Eye (tissue), 1 donor: ENCODE data around the gene STK32C.
"Not testable (repeated sequence)": the region's sequence is repeated elsewhere in the genome, so short reads cannot be mapped to it uniquely, and the experiment has no call there.

ENCODE experiments used
- DNase-seq: peaks from one replicate; pipeline ENCODE4 v3.0.0-alpha.2; 2015

Gene STK32C

DNA sequence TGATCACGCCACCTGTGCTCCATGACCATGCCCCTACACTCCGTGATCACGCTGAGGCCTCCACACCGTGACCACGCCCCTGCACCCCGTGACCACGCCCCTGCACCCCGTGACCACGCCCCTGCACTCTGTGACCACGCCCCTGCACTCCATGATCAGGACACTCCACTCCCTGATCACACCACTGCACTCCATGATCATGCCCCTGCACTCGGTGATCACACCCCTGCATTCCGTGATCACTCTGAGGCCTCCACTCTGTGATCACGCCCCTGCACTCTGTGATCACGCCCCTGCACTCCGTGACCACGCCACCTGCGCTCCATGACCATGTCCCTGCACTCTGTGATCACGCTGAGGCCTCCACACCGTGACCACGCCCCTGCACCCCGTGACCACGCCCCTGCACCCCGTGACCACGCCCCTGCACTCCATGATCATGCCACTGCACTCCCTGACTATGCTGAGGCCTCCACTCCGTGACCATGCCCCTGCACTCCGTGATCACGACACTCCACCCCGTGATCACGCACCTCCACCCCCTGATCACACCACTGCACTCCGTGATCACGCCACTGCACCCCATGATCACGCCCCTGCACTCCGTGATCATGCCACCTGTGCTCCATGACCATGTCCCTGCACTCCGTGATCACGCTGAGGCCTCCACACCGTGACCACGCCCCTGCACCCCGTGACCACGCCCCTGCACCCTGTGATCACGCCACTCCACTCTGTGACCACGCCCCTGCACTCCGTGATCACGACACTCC lies 27.7 kb downstream of the STK32C start:
- DNase-seq: no peak

DNA sequence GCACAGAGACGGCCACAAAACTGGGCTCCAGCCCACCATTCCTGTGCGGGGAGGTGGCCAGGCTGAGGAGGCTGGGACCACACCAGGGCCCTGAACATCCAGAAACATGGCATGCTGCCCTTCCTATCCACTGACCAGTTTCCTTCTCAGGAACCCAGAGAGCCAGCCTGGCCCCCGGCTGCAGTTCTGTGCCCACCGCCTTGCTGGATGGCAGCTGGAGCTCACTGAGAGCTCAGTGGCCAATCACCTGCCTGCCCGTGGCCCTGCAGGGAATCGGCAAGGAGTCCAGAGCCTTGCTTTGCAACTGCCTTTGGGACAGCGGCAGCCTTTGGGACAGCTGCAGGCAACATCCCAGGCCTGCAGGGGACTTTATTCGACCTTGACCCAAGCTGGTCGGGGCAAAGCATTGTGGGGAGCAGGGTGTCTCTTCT lies 30.4 kb downstream of the STK32C start:
- no peak for DNase-seq

DNA sequence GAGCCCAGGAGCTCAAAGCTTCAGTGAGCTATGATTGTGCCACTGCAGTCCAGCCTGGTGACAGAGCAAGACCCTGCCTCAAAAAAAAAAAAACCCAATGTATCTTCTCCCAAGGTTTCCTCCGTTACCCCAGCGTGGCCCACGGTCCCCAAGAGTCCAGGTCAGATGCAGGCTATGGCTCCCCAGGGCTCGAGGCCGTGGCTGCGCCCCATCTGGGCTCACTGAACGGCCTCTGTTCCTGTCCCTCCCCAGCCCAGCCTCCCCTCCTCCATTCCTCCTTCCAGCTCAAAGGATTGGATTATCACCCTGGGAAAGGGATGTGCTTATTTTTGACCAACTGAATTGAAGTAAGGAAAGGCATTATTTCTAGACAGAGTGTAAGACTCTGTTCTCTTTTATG lies 31.0 kb downstream of the STK32C start:
- DNase-seq: no peak

DNA sequence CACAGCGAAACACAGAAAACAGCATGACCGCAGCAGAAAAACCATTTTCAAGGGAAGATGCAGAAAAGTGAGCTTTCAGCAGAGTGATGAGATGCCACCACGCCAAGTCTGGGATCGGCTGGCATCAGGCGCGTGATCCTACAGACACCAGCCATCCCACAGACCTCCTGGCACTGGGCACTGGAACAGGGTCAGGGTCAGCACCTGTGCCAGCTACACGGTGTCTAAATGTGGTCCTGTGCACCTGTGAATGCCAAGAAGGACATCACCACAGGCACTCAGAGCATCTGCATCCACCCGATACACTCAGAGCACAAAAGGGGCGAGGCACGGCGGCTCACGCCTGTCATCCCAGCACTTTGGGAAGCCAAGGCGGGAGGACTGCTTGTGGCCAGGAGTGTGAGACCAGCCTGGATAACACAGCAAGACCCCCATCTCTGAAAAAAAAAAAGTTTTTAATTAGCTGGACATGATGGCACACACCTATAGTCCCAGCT lies 31.5 kb downstream of the STK32C start:
- no peak for DNase-seq

DNA sequence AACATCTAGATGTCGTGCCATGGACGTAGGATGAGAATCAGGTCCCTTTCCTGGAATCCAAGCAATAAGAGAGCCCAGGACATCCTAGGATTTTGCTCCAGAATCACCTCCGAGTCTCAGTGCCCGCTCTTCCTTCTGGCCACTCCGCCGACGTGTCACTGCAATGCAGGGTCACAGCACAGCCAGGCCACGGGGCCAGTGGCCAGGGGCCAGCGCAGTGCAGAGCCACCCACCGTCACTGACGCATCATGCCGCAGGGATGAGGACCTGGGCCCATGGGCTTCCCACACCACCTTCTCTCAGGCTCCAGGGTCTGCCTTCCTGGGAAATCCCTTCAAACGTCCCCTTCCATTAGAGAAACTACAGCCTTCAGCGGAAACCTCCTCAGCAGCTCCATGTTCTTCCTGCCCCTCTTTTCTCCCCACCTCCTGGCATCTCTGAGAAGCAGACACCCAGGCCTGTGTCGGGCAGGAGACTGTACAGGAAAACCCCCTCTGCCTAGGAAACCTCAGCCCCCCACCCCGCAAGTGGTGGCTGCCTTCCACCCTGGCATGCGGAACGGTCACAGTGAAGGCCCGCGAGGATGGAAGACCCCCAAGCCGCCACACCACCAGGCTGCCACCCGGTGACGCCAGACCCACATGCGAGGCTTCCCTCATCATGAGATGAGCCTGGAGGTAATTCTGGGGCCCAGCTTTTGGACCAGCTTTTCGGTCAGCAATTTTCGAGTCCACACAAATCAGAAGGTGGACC lies 32.1 kb downstream of the STK32C start:
- no peak for DNase-seq

DNA sequence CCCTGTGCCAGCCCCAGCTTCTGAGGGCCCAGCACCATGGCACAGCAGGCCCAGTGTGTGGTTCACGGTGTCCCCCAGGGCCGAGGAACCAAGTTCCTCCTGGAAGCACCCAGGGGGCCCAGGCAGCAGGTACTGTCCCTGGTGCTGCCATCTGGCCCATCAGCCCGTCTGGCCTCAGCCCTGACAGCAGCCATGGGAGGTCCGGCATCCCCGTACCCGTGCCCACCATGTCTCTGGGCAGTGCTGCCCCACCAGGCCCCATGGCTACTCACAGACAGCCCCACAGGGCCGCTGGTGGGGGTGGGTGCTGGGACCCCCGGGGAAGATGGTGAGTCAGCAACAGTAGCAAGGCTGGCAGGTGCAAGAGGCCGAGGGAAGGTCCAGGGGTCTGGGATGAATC lies 32.8 kb downstream of the STK32C start:
- no peak for DNase-seq

DNA sequence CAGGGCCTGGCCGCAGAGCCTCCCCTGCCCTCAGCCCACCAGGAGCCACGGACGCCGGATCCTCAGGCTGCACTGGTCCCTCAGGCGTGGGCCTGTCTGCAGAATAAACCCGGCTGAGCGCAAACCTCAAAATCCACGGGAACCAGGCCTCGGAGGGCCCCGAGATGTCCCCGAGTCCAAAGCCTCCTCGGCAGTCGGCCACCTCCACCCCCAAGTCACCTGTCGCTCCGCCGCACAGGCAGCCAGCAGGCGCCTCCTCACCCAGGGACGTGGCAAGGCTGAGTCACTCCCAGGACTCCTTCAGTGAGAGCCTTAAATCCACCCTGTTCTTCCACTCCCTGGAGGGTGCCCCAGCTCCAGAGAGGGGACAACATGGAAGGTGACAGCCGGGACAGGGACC lies 33.2 kb downstream of the STK32C start:
- DNase-seq: no peak

DNA sequence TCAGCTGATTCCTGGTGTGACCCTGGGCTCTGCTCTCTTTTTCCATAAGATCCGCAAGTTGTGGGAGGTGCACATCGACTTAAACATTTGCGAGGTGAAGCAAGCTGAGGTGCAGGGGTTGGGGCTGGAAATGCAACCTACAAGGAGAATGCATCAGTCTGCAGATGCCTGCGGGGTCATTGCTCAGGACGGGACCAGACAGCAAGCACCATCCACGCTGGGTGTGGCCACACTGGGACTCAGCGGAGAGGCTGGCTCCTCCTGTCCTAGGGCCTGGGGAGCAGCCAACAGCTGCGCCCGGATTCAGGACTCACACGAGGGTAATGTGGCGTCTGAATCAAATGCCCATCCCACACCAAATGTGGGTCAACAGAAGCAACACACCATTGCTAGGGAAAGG lies 33.8 kb downstream of the STK32C start:
- DNase-seq: no peak

DNA sequence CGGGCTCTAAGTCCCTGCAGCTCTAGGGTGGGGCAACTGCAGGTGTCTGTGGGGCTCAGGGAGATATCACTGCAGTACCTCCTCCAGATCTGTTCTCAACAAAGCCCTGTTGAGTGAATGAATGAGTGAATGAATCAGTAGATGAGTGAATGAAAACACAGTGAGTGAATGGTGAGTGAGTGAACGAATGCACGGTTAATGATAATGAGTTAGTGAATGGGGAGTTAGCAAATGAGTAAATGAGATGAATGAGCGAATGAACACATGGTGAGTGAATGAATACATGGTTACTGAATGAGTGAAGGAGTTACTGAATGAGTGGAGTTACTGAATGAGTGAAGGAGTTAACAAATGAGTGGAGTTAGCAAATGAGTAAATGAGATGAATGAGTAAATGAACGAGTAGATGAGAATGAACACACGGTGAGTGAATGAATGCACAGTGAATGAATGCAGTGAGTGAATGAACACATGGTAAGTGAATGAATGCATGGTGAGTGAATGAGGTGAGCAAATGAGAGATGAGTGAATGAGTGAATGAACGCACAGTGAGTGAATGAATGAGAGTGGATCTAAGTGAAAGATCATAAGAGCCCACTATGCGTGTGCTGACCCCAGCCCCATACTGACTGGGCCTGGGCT lies 34.3 kb downstream of the STK32C start:
- DNase-seq: no peak

DNA sequence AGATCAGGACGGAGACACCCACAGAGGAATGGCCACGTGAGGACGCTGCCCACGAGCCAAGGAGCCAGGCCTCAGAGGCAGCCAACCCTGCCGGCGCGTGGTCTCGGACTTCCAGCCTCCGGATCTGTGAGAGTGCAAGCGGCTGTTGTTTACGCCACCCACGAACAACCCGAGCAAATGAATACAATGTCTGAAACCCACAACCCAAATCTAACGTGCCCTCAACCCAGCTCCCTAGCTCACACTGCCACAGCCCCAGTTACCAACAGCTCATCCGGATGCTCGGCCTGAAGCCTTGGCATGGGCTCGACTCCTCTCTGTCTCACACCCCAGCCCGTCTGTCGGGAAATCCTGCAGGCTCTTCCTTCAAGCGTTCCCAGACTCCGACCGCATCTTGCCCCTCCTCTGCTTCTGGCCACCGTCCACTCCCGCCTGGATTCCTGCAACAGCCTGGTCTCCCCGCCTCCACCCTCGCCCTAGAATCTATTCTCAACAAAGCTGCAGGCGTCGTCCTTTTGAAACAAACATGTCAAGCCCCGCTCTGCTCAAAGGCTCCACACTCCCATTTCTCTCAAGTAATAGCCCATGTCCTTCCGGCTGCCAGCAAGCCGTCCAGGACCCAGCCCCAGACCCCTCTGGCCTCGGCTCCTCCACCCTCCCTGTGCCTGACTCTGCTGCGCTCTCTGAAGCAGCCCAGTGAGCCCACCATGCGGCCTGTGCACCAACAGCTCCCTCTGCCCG lies 35.3 kb downstream of the STK32C start:
- peak; percentile 47 for DNase-seq

DNA sequence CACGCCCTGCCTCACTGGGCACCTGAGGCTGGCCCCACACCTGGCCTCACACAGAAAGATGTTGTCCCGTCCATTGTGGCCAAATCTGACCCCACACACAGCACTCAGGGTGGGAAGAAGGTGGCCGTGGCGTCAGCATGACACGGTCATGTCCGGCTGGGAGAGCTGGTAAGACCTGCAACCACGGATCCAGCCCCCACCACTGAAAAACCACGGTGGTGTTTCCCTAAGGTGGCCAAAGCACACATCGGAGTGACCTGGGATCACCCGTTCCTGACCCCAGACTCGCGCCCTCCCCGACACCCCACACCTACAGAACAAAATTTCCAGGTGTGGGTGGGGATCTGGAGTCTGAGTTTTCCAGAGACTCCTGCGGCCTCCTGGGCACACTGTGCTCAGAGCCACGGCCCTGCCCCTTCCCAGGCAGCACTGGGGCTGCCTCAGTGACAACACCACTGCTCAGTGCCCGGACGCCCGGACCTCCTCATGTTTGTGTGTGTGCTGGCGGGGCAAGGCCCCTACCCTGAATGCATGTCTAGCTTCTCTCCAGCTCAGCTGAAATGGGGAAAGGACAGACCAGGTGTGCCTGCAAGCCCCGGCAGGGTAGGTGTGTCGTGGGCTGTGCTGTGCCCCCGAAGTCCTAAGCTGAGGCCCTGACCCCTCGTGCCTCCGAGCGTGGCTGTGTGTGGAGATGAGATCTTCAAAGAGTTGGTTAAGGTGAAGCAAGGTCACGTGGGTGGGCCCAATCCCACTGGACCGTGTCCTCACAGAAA lies 36.1 kb downstream of the STK32C start:
- no peak for DNase-seq

DNA sequence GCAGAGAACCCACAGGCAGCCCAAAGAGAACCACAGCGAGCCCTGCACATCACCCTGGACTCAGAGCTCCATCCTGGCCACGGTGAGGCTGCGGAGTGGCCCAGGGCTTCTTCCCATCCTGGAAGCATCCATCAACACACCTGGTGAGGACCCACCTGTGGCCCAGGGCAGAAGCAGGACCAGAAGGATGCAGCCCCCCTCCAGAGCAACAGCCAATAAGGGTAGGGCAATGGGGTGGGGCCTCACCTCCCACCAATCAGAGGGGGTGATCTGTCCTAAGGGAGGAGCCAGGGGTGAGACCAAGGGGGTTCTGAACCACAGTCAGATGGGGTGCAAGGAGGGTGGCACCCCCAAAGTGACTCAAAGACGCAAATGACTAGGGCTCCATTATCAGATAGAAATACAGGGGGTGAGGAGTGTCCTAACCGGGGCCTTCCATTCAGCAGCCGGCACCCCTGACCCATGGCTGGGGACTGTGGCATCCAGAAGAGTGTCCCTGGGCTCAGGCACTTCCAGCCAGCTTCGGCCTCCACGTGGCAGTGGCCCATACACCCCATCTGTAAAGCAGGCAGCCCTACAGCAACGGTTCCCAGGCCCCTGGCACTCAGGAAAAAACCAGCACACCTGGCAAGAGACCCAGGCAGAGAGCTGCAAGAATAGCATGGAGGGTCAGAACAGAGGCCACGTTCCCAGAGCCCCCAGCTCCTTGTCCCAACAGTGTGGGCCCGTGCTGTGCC lies 36.9 kb downstream of the STK32C start:
- no peak for DNase-seq

DNA sequence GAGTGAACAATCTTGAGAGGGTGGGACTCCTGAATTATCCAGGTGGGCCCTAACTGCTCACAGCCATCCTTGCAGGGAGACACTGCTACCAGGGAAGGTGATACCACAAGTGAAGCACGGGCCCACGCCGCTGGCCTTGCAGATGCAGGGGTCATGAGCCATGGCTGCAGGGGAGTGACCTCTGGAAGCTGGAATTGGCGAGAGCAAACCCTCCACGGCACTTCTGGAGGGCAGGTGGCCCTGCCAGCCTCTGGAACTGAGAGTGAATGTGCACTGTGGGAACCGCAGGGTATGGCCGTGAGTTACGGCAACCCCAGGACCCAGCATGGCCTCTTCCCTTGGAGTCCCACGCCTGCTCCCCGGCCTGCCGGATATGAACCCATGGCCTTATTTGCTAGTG lies 37.5 kb downstream of the STK32C start:
- DNase-seq: no peak

DNA sequence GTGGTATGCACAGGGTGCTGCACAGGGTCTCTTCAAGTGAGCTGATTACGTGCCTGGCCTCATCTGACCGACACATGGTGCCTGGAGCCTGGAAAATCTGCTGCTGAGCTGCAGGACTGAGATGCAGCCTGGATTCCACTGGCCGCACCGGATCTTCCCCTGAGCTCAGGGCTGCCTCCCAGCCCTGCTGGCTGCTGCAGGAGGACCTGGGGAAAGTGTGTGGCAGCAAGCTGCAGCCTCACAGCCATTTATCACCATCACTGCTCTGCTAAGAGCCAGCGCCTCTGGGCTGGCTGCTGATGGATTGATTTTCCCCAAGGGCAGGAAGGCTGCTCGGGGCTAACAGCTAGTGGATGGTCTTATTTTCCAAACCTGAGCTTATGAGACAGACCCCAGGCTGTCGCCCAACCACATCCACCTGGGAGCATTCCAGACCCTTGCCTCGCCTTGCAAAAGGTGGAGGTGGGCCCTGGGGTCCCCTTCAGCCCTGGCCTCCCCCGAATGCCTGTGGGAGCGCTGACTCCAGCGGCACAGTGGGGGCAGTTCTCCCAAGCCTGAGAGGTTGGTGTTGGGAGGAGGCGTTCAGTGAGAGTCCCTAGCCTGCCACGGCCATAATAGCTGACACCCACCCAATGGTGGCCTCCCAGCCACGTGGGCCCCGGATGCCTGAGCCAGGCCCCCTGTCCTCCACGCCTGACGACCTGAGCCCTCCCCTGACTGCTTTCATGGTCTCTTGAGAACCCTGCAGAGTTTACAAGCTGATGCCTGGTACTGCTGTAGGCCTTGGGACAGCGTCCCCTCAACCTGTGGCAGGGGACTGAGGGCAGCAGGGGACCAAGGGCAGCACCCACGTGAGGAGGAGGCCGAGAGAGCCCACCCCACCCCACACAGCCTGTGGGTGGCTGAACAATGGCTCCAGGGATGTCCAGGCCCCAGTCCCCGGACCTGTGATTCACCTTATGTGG lies 38.2 kb downstream of the STK32C start:
- DNase-seq: peak; percentile 74

DNA sequence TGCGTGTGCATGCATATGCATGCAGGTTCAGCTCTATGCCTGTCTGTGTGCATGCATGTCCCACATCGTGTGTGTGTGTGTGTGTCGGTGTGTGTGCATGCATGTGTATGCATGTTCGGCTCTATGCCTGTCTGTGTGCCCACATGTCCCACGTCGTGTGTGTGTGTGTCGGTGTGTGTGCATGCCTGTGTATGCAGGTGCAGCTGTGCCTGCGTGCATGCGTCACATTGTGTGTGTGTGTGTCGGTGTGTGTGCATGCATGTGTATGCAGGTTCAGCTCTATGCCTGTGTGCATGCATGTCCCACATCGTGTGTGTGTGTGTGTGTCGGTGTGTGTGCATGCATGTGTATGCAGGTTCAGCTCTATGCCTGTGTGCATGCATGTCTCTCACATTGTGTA lies 39.8 kb downstream of the STK32C start:
- not testable (repeated sequence) for DNase-seq

DNA sequence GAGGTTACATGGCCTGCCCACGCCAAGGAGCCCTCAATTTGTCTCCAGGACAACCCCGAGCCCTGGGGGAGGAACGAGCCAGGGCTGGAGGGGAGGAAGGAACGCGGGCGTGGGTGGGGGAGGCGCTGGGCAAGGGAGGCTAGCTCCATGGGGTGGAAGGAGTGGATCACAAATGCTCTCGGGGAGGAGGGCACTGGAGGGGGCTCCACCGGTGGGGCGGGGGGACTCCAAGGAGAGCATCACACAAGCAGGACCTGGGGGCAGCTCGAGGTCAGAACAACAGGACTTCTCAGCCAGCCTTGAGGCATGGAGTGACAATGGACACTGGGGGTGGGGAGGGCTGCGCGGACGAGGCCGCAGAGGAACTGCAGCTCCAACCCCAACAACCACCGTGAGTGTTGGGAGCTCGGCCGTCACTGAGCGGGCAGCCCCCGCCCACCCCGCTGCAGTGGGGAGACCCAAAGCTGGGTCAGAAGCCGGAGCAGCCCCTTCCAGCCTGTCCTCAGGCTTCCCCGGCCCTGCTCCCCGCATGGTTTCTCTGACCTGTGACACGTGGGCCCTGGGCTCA lies 41.1 kb downstream of the STK32C start:
- peak; percentile 30 for DNase-seq

DNA sequence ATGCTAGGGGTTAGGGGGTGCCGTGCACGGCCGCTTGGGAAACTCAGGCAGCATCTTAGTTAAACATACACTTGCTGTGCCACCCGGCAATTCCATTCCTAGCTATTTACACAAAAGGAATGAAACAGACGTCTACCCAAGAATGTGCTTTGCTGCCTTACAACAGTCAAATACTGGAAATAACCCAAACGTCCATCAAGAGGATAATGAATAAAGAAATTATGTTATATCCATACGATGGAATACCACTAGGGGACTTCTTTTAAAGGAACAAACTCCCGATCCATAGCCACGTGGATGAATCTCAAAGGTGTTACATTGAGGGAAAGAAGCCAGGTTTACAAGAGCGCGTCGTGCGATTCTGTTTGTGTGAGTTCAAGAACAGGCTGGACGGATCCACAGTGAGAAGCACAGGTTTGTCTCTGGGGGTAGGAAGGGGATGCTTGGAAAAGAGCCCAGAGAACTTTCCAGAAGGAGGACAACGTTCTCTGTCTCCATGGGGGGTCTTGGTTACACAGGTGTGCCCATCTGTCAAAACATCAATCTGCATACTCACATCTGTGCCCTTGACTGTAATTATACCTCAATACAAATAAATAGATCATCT lies 41.8 kb downstream of the STK32C start:
- DNase-seq: no peak

DNA sequence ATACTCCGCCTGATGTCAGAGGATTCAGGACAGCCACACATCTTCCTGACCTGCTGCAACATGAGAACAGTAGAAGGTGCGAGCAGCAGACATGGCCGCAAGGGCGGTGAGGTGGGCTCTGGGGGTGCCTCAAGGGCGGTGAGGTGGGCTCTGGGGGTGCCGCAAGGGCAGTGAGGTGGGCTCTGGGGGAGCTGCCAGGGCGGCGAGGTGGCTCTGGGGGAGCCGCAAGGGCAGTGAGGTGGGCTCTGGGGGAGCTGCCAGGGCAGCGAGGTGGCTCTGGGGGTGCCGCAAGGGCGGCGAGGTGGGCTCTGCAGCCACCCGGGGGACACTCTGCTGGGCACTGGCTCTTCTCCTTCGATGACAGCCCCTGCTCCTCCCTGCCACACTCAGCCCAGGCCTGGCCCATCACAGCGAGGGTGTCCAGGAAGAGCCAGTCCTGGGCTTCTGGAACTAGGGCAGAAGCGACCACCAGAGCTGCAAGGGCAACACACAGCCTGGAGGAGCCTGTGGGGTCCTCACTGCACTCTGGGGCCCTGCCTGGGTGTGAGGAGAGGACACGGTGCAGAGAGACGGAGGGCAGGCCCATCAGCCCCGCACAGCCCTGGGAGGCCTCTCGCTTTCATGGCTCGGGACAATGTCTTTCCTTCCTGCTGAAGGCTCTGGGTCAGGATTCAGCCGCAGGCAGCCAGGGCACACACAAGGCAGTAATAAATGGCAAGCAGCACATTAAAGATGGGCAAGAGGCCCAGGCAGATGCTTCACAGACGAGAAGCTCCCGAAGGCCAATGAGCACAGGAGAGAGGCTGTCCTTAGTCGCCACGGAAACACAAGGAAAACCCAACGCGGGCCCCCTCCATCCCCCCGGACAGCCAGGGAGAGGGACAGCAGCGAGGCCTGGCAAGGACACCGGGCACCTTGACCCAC lies 42.5 kb downstream of the STK32C start:
- DNase-seq: peak; percentile 75
